Right lobe of liver (tissue), 4 donors: ENCODE measurements around the gene RSPH6A.
A peak's percentile ranks its signal among the peaks of the same experiment; 100 is the strongest.

Experiments
- CTCF ChIP-seq, 4 donors: fragments of 200-600 bp in 3 of 4; fragments of 450-650 bp in 1 of 4; IDR thresholded peaks; one replicate each; pipeline versions ENCODE4 v1.5.1 to v1.8.0; 2016 to 2022; ENCODE audit warnings: antibody characterized with exemption in 4 of 4, mild to moderate bottlenecking in 2 of 4
- POLR2A ChIP-seq: fragments of 450-650 bp; IDR thresholded peaks from one replicate; pipeline ENCODE4 v1.6.1; 2017; ENCODE audit warnings: antibody characterized with exemption, mild to moderate bottlenecking
- donor health status: DM: no; HTN: no; CAD: no.
- donor health status: DM: no; HTN: no; CAD: no.
- donor health status: DM: no; HTN: yes; CAD: no.

GRCh38 chr19:45792470-45793177, 22.5 kb downstream of the RSPH6A start, which contains the start of gene DMWD:
- TF ChIP-seq POLR2A (peak; percentile 54), CTCF (IDR thresholded peaks at IDR 0.05) (no peak)
